Inflammatory macrophage treated with lipopolysaccharide for 4 hours (primary cell): ENCODE results near the gene RGR.

Experiments
- DNase-seq: peaks from one replicate; pipeline ENCODE4 v3.0.0-alpha.2; 2020

RGR gene

GRCh38 chr10:84224411-84225028, 20.3 kb upstream of the RGR start:
- no peak for DNase-seq

- DNase-seq: no peak
Measured at GRCh38 chr10:84225427-84226173, 19.3 kb upstream of the RGR start, which contains the start of gene LRIT2. TSS of gene LRIT2 (minus strand) at chr10:84225544. CDS start at chr10:84225520, 24 bp downstream.

- DNase-seq: no peak
Measured at GRCh38 chr10:84226616-84227015, 18.2 kb upstream of the RGR start.

- no peak for DNase-seq
Measured at GRCh38 chr10:84227810-84228209, 17.0 kb upstream of the RGR start.

GRCh38 chr10:84230359-84230758, 14.5 kb upstream of the RGR start:
- no peak for DNase-seq

- no peak for DNase-seq
Measured at GRCh38 chr10:84232376-84232775, 12.5 kb upstream of the RGR start.

- DNase-seq: no peak
Measured at GRCh38 chr10:84233940-84234339, 10.9 kb upstream of the RGR start.

- DNase-seq: no peak
Measured at GRCh38 chr10:84234479-84234878, 10.4 kb upstream of the RGR start.

GRCh38 chr10:84235096-84235495, 9.8 kb upstream of the RGR start:
- no peak for DNase-seq

- no peak for DNase-seq
Measured at GRCh38 chr10:84236807-84237198, 8.1 kb upstream of the RGR start.

GRCh38 chr10:84237199-84238051, 7.4 kb upstream of the RGR start:
- DNase-seq: no peak

GRCh38 chr10:84238909-84239308, 5.9 kb upstream of the RGR start:
- DNase-seq: no peak

GRCh38 chr10:84241185-84241790, 3.6 kb upstream of the RGR start, which contains the start of gene LRIT1:
TSS of gene LRIT1 (minus strand) at chr10:84241546. CDS start at chr10:84241439, 107 bp downstream.
- no peak for DNase-seq

GRCh38 chr10:84243759-84244158, 1.1 kb upstream of the RGR start:
- no peak for DNase-seq

GRCh38 chr10:84247496-84247895, 2.6 kb downstream of the RGR start:
- DNase-seq: no peak

- no peak for DNase-seq
Measured at GRCh38 chr10:84248794-84249193, 3.9 kb downstream of the RGR start.

- no peak for DNase-seq
Measured at GRCh38 chr10:84254552-84255478, 10.0 kb downstream of the RGR start.

- peak; percentile 6 for DNase-seq
Measured at GRCh38 chr10:84256510-84257342, 11.9 kb downstream of the RGR start.

GRCh38 chr10:84257343-84258020, 12.6 kb downstream of the RGR start:
- DNase-seq: no peak

- DNase-seq: no peak
Measured at GRCh38 chr10:84258034-84258695, 13.3 kb downstream of the RGR start.
